Upper lobe of right lung (tissue), 1 donor: ENCODE measurements around the gene DFFA. TPM values are rescaled to one million over a fixed set of nuclear protein-coding genes. Genes with fewer than 3 reads are reported as not detected.

Experiments
- ATAC-seq: fragments of 200-7000 bp; cut with Tn5 transposase; one replicate; pipeline ENCODE4 v1.9.1; 2020; ENCODE audit warnings: mild to moderate bottlenecking, moderate library complexity
- DNase-seq: peaks from one replicate; pipeline ENCODE4 v3.0.0-alpha.2; 2020
- H3K27ac ChIP-seq: fragments of 200-600 bp; one replicate; pipeline ENCODE4 v1.8.0; 2022
- H3K27me3 ChIP-seq: fragments of 200-600 bp; one replicate; pipeline ENCODE4 v1.8.0; 2022; ENCODE audit warnings: mild to moderate bottlenecking
- H3K36me3 ChIP-seq: fragments of 200-600 bp; one replicate; pipeline ENCODE4 v1.8.0; 2022
- H3K4me1 ChIP-seq: fragments of 200-600 bp; one replicate; pipeline ENCODE4 v1.8.0; 2022
- H3K4me3 ChIP-seq: fragments of 200-600 bp; one replicate; pipeline ENCODE4 v1.8.0; 2022; ENCODE audit warnings: mild to moderate bottlenecking
- H3K9me3 ChIP-seq: fragments of 200-600 bp; one replicate; pipeline ENCODE4 v1.8.0; 2022
- CTCF ChIP-seq: fragments of 200-600 bp; IDR thresholded peaks from one replicate; pipeline ENCODE4 v1.8.0; 2022; ENCODE audit warnings: antibody characterized with exemption
- intact Hi-C: fragments of 100-400 bp; cut with DNase I; formaldehyde crosslinking; loops from one replicate; pipeline ENCODE4 v1.11.0; 2022
- total RNA-seq: library from RNA; stranded (reverse); fragmentation: NEBNext Ultra II Directional; extraction: Animal tissue kit (Norgen Biotek cat#: 25700); gene quantifications from one replicate; pipeline ENCODE4 v1.2.1, GENCODE V29; 2021
- donor health status: DM: no; HTN: yes; CAD: no; lungs with severe emphysema.

Gene DFFA
- total RNA-seq, 1 donor from 2014 or later, result 36.9 TPM

GRCh38 chr1:10415211-10415930, 57.0 kb downstream of the DFFA start:
- no peaks in the 10 kb centered on the region for H3K4me1 ChIP-seq
- peak overlapping the region; percentile 60 for H3K27ac ChIP-seq
- H3K9me3 ChIP-seq, result no peaks in the 10 kb centered on the region
- H3K27me3 ChIP-seq, result no peaks in the 10 kb centered on the region
- H3K4me3 ChIP-seq, result no peak overlapping the region
- peaks cover 92% of the 10 kb centered on the region for H3K36me3 ChIP-seq
- intact Hi-C loops, result no loop called here
- ATAC-seq, result peak; percentile 88
- DNase-seq, result no peak
- no peak for TF ChIP-seq CTCF

GRCh38 chr1:10407201-10407600, 65.1 kb downstream of the DFFA start:
- intact Hi-C loops, result no loop called here
- peaks cover 96% of the 10 kb centered on the region for H3K36me3 ChIP-seq
- H3K27me3 ChIP-seq, result no peaks in the 10 kb centered on the region
- H3K4me1 ChIP-seq, result no peaks in the 10 kb centered on the region
- TF ChIP-seq CTCF, result no peak
- ATAC-seq, result no peak
- no peak for DNase-seq
- no peak overlapping the region for H3K27ac ChIP-seq
- no peak overlapping the region for H3K4me3 ChIP-seq
- no peaks in the 10 kb centered on the region for H3K9me3 ChIP-seq

Other genes with a start within 250 kb of the DFFA start
- gene PGD, start 73.5 kb downstream of the DFFA start, total RNA-seq, result 166 TPM
- gene CENPS, start 42.1 kb downstream of the DFFA start, total RNA-seq, result 10.2 TPM
- gene CORT, start 22.5 kb downstream of the DFFA start, total RNA-seq, result not detected
- gene PEX14, start 2.4 kb upstream of the DFFA start, total RNA-seq, result 25.8 TPM